HG02623 (cell line): ENCODE measurements around the gene NR1I3.
"Not testable (repeated sequence)": the region's sequence is repeated elsewhere in the genome, so short reads cannot be mapped to it uniquely, and the experiment has no call there.

Experiments used
- ATAC-seq: cut with Tn5 transposase; IDR thresholded peaks from one replicate; pipeline ENCODE4 v1.9.1; 2021; ENCODE audit warnings: moderate library complexity; ENCODE audit not compliant: unreplicated experiment

NR1I3 gene, protein sequence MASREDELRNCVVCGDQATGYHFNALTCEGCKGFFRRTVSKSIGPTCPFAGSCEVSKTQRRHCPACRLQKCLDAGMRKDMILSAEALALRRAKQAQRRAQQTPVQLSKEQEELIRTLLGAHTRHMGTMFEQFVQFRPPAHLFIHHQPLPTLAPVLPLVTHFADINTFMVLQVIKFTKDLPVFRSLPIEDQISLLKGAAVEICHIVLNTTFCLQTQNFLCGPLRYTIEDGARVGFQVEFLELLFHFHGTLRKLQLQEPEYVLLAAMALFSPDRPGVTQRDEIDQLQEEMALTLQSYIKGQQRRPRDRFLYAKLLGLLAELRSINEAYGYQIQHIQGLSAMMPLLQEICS

DNA sequence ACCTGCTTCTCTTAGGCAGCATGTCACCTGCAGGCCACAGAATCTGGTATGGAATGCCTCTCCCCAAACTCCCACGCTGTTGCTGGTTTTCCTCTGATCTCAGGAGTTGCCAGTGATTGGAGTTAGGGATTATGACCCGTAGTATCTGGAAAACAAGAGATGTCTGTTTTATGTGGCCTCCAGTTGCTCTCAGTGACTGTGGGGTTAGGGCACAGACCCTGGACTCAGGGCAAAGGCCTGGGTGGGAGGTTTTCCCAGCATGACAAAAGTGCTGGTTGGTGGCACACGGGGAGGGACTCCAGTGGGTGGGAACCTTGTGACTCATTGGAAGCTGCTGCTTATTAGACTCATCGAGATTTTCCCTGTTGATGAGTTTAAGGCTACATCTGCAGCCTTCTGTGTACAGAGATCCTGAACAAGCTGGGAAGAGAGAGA, at the start of gene NR1I3:
TSS of gene NR1I3 (minus strand) at position 165 of the 435 bp plus-strand sequence. CDS start 1,638 bp downstream, outside the sequence.
- no peak for ATAC-seq

DNA sequence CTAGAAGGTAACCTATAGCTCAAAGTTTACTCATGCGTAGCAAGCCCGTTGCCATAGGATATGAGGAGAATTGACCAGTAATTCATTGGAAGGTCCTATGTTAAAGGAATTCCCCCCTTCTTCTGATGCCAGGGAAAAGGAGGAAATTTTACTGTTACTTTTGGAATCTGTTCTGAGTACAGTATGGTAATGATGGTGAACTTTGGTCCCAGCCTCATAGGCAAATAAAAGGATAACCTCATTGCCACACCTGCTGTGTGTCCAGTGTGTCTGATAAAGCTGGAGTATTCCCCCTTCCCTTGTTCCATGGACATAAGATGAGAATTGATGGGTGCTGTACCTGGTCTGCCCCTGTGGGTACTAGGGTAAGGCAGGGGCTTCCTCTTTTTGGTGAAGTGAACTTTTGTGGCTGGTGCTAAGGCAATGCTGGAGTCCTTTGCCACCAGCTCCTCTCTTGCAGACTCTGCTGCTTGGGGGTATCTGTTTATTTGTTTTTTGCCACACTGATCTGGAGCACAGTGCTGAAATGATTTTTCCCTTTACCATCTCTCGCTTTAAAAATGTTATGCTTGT, 49.6 kb upstream of the NR1I3 start:
- no peak for ATAC-seq

DNA sequence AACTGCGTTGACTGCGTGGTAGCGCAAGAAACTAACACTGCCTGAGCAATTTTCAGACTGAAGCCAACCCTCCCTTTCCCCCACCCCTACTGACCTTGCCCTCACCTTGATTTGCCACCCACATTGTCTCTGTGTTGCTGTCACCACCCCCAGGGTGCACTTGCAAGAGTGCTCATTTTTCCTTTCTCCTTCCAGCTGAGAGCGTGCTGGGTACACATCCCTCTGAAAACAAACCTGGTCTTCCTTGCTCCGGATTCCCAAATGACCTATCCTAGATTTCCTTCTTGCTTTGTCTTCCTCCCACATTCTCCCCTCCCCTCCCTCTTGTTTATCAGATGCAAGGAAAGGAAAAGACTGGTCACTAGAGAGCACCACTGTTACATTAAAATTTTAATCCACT, 47.5 kb upstream of the NR1I3 start:
- no peak for ATAC-seq

DNA sequence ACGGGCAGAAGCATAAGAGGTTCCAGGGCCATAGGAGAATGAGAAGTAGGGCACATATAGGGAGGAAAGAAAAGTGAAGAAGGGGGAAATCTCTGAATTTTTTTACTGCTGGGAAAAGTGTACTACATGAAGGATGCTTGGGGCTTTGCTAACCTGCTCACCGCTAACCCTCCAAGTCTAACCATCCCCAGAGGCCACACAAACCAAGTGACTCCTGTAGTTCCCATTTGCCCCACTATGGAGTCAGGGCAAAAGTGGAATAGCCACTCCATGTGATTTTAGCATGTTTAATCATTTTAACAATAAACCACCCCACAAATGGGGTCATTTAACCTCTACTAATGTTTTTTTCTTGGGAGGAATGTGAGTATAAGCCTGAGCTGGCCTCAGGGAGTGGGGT, 47.1 kb upstream of the NR1I3 start:
- ATAC-seq, result no peak

DNA sequence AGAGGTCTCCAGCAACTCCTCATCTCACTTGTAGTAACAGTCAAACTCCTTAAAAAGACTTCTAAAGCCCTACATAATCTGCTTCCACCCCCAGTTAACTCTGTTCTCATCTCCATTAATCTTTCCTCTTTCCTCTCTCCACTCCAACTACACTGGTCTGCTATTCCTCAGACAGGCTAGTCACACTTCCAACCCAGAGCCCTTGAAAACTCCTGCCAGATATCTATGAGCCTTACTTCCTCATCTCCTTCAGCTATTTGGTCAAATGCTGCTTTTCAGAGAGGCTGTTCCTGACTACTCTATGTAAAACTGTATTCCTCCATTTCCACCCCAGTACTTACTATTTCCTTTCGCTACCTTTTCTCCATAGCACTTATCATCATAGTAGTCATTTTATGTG, 45.0 kb upstream of the NR1I3 start:
- no peak for ATAC-seq

DNA sequence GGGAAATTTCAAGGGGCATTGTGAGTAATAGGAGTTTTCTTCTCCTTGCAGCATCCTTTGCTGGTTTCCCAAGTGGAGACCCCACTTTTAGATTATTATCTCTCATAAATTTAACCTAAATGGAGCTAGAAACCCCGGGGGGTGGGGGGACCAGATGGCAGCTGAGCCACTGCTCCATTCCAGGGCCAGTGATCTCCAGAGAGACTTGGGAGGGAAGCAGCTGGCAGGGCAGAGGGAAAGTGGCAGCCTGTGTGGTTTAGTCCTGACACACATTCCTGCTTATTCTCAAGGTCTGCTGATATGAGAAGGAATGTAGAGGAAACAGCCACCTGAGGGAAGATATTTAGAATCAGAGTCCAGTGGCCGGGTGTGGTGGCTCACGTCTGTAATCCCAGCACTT, 36.9 kb upstream of the NR1I3 start:
- ATAC-seq, result no peak

DNA sequence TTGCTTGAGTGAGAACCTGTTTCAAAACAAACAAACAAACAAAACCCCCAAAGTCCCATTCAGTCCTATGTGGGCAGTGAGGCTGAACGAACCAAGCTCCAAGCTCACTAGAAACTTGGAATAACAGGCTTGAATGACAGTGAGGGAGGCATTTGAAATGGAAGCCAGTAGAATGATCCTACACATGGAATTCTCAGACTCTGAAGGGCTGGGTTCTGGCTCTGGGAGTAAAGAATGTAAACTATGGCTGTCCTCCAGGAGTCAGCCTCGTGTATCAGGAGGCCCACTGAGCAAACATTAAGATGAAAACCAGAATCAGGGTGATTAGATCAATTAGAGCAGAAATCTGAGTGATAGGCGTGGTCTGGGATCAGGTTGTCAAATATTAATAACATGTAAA, 35.4 kb upstream of the NR1I3 start:
- ATAC-seq, result no peak

DNA sequence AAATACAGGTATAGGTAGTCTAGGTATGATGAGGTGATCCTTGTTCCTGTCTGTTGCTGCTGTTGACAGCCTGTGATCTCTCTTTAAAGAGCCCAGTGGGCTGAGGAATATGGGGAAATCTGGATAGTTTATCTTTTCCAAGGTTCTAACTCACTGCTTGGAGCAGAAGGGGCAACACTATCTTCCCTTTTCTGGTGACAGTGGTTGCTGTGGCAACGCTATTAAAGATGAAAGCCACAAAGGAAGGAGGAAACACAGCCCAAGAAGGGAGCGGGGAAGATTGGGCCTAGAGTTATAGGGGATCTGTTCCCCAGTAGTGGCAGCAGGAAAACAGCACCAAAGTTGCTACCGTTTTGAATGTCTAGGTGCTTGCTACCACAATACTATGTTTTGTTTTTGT, 29.3 kb upstream of the NR1I3 start:
- ATAC-seq, result no peak

DNA sequence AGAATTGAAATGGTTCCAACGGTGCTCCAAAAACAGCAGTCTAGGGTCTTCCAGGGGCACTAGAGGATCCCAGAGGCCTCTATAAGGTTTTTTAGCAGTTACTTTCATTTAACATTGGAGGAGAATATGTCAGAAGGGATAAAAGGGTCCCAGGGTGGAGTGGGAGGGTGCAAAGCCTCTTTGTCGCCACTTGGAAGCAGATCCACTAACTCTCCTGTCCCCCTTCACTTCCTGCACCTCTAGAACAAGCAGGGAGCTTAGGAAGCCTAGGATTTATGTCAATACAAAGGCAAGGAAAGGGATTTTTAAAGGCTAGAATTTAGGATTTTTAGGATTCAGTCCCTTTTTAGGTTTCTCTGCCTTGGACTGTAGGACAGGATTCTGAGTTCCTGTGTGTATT, 28.8 kb upstream of the NR1I3 start:
- ATAC-seq, result no peak

DNA sequence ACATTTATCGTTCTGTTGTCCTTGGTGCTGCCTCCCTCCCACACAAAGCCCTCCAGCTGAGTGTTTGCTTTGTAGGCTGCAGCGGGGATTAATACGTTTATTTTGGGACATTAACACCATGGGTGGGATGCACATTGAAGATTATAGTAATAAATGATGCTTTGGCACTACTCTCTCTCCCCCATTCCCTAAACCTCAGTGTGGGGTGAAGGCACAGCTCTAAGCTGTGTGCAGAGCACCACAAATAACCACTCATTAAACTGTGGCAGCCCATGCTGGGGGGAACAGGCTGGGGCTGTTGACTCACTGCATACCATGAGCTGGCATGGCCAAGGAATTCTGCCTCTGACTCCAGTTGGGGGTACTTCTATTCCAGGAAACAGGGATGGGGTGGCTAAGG, 28.2 kb upstream of the NR1I3 start:
- no peak for ATAC-seq

DNA sequence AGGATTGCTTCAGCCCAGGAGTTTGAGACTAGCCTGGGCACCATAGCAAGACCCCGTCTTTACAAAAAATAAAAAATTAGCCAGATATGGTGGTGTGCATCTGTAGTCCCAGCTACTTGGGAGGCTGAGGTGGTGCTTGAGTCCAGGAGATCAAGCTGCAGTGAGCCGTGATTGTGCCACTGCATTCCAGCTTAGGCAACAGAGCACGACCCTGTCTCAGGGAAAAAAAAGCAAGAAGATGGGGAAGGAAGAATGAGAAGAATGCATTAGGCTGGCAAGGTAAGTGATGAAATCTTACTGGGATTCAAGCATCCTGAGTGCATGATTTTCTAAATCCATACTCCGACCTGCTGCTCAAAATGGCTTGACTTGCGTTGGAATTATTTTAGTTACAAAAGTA, 27.3 kb upstream of the NR1I3 start:
- ATAC-seq, result no peak

DNA sequence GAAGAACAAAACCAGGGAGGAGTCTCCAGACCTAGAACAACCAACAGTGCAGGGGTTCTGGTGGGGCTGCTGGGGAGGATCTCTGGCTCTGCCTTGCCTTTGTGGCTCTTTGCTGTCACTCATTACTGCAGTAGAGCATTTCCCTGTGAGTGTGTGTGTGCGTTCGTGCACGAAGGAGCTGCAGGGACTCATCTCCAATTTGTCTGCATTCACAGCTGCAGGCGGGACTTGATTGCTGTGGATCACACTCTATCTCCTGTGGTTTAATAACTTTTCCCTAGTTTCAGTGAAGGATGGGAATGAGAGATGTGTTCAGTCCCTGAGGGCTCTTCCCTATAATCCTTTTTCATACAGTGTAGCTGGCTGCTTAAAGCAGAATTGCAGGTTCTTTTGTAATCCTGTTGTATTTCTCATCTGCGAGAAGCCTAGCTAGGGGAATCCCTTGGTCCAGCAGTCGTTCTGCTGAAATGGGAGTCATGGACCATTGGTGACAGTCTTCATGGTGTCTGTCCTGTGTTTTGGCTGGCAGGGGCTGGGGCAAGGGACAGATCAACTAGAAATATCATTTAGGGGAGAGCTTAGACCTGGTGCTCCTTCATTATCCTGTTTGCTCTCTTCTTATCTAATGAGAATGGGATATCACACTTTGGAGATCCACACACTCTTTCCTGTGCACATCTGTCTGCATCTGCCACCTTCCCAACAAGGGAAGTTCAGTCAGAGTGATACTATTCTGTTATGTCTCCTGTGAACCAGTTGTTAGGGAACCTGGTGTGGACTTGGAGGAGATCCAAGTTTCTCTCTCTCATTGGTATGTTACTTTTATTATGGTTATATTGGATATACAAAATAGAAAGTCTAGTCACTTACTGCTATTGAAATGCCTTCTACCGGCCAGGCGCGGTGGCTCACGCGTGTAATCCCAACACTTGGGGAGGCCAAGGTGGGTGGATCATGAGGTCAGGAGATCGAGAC, 23.5 kb upstream of the NR1I3 start:
- no peak for ATAC-seq

DNA sequence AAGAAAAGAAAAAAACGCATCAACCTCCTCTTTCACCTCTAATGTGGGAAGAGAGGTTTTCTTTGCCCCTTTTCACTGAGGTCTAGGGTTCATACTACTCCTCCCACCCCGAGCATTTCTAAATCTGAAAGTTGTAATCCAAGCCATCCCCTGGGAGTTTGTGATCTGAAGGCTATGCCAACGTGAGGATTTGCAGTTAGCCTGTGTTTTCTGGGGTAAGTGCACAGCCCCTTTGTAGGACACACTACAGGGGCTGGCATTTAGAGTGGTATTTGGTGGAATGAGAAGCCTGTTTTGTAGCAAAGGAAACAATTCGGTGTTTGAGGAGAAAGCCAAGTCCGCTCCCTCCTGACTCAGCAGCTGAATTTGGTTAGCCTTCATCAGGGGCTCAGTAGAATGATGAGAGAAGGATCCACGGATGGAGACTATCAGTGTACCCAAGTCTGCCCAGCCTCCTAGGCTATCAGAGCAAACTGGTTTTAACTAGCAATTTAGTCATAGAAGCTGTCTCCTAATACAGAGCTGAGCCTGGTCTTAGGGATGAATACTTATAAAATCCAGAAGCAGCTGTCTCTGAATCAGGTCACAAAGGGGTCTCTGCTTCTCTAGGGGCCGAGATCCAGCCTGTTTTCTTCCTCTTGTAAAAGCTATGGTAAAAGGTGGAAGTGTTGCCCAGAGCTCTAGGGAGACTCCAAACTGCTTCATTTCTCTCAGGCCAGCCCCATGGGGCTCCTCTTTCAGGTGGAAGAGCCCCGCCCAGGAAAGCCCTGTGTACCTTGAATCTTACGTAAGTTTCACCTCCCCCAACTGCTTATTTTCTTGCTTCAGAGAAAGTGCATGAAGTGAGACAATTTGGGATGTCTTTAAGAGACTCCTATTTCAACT, 22.6 kb upstream of the NR1I3 start:
- no peak for ATAC-seq

DNA sequence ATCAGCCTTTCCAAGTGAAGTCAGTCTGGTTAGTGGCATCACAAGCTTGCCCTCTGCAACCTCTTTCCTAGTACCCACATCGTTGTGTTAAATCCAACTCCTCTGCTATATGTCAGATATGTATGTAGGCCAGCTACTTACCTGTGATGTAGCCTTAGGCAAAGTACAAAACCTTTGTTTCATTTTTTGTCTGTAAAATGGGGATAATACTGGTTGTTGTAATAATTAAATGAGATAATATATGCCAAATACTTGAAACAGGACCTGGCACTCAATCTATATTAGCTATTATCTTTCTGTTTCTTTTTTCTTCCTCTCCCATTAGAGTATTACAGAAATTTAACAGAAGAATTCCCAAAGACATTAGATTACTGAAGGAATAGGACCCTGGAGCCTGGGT, 21.8 kb upstream of the NR1I3 start:
- no peak for ATAC-seq

DNA sequence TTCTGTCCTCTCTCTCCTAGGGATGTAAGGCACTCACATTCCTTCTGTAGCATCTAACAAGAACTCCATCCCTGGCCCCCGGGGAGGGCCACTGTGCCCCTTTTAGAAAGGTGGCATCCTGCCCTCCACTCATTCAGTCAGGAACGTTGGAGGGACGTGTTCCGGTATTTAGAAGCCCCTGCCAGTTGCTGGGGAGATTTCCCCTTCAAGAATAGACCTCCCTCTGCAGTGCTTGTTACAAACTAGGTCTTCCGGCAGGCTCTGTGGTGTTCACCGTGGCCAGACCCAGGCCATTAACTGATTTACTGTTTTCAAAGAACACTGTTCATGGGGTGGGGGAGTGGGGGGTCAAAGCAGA, 21.3 kb upstream of the NR1I3 start:
- ATAC-seq, result no peak

DNA sequence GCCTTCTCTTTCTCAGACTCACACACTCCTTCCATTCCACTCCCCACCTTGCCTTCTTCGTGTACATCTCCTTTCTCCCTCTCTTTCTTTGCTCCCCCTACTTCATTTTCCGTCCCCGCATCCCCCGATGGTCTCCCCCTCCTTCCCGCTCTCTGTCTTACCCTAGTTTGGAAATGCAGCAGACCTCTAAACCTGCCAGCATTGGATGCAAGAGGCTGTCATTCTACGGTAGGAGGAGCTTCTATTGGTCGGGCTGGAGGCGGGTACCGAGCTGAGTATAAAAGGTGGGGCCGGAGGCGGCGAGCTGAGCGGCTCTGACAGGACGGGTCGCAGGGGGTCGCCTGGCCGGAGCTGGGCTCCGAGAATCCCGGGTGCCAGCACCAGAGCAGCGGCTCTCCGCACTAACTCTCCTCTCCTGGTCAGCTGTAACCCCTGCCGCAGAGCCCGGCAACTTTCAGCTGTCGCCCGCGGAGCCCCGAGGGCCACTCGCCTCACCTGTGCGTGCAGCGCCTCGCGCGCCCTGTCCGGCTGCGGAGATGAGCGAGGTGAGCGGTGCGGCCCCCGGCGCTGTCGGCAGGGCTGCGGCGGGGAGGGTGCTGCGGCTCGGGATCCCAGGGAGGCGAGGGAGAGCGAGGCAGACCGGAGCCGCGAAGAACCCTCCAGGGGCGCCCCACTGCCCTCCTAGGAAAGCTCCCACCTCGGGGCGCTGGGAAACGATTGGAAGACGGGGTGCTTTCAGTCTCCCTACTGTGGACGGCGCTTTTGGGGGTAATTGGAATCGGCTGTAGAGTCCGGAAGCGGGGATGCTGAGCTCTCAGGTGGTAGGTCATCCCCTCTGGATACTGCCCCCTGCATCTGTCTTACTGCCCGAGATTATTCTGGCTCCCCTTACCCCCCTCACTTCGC, 20.7 kb upstream of the NR1I3 start, which contains the start of gene PCP4L1:
TSS of gene PCP4L1 (plus strand) at position 307 of the 906 bp plus-strand sequence. CDS start at position 537, 230 bp downstream.
- no peak for ATAC-seq

DNA sequence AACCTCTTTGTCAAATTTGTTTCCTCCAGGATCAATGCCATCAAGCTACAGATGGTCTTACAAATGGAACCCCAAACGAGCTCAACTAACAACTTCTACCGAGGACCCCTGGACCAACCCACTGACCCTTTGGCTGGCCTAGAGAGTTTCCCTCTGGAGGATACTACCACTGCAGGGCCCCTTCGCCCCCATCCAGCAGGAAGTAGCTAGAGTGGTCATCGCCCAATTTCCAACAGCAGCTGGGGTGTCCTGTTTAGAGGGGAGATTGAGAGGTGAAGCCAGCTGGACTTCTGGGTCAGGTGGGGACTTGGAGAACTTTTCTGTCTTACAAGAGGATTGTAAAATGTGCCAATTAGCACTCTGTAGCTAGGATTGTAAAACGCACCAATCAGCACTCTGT, 19.1 kb upstream of the NR1I3 start:
- not testable (repeated sequence) for ATAC-seq

DNA sequence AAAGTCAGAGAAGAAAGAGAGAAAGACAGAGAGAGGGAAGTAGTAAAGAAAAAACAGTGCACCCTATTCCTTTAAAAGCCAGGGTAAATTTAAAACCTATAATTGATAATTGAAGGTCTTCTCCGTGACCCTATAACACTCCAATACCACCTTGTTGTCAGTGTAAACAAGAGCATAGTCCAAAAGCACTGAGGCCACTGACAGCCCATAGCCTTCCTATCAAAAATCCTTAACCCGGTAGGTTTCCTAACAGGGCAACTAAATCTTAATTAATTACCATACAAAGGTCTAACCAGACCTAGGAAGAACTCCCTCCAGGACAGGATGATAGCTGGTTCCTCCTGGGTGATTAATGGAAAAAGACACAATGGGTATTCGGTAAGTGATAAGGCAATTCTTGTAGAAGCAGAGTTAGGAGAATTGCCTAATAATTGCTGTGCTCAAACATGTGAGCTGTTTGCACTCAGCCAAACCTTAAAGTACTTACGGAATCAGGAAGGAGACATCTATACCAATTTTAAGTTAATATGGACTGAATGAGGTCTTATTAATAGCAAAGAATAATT, 18.0 kb upstream of the NR1I3 start:
- not testable (repeated sequence) for ATAC-seq

DNA sequence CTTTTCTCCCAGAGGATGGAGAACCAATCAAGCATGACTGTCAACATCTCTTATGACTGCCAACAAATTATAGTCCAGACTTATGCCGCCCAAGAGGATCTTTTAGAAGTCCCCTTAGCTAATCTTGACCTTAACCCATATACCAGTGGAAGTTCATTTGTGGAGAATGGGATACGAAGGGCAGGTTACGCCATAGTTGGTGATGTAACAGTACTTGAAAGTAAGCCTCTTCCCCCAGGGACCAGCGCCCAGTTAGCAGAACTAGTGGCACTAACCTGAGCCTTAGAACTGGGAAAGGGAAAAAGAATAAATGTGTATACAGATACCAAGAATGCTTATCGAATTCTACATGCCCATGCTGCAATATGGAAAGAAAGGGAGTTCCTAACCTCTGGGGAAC, 17.3 kb upstream of the NR1I3 start:
- not testable (repeated sequence) for ATAC-seq
